SK-N-SH (cell line): ENCODE measurements around the gene PFKFB2.

ENCODE experiments used
- ELF1 ChIP-seq: IDR thresholded peaks from 2 replicates; pipeline ENCODE4 v1.4.0; 2012
- SMC3 ChIP-seq: IDR thresholded peaks from 2 replicates; pipeline ENCODE4 v1.6.1; 2012; ENCODE audit warnings: low read depth, low read length, improper control_type of control experiment
- TF ChIP-seq, protein P1 (sequence below): fragments of 200-600 bp; sonication (generic); IDR thresholded peaks from 2 replicates; pipeline ENCODE4 v1.6.1; 2017; ENCODE audit warnings: antibody characterized with exemption, mild to moderate bottlenecking, moderate library complexity

- TF ChIP-seq, protein P1, sequence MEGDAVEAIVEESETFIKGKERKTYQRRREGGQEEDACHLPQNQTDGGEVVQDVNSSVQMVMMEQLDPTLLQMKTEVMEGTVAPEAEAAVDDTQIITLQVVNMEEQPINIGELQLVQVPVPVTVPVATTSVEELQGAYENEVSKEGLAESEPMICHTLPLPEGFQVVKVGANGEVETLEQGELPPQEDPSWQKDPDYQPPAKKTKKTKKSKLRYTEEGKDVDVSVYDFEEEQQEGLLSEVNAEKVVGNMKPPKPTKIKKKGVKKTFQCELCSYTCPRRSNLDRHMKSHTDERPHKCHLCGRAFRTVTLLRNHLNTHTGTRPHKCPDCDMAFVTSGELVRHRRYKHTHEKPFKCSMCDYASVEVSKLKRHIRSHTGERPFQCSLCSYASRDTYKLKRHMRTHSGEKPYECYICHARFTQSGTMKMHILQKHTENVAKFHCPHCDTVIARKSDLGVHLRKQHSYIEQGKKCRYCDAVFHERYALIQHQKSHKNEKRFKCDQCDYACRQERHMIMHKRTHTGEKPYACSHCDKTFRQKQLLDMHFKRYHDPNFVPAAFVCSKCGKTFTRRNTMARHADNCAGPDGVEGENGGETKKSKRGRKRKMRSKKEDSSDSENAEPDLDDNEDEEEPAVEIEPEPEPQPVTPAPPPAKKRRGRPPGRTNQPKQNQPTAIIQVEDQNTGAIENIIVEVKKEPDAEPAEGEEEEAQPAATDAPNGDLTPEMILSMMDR, result no peak
- no peak for TF ChIP-seq SMC3
- TF ChIP-seq ELF1, result no peak
These were observed 22.1 kb upstream of the PFKFB2 start for GRCh38 chr1:207031016-207031415.
